A673 (cell line): ENCODE measurements around the gene ANKHD1. TPM values are rescaled to one million over a fixed set of nuclear protein-coding genes. Genes with fewer than 3 reads are reported as not detected.

Experiments
- BruUV-seq: library from RNA; stranded (reverse); fragments of 400-500 nt; replicated peaks from 2 replicates; lab custom pipeline; 2021; lab: Mats Ljungman, UMichigan
- CTCF ChIA-PET: fragments of 300-600 bp; sonication (Branson Sonifier 250); formaldehyde crosslinking; loops from one replicate; lab custom pipeline; 2022; ENCODE audit warnings: antibody characterized with exemption; lab: Charles Lee
- POLR2A ChIA-PET: fragments of 300-600 bp; sonication (Branson Sonifier 250); formaldehyde crosslinking; loops from one replicate; lab custom pipeline; 2022; ENCODE audit warnings: antibody characterized with exemption; ENCODE audit not compliant: low non-redundant PET; lab: Charles Lee
- DNase-seq: peaks from one replicate; pipeline ENCODE4 v3.0.0-alpha.2; 2015; ENCODE audit warnings: low spot score
- H3K27ac ChIP-seq: fragments of 200-600 bp; sonication (generic); 2 replicates; pipeline ENCODE4 v1.5.1; 2016; ENCODE audit warnings: mixed run types, low read depth, mild to moderate bottlenecking, mixed read lengths, antibody characterized with exemption, low read length; ENCODE audit not compliant: poor library complexity, severe bottlenecking
- H3K27me3 ChIP-seq: fragments of 200-600 bp; sonication (generic); replicated peaks from 2 replicates; pipeline ENCODE4 v1.6.1; 2017; ENCODE audit warnings: mixed run types, low read depth, mild to moderate bottlenecking, mixed read lengths, antibody characterized with exemption, low read length; ENCODE audit not compliant: insufficient read depth, poor library complexity
- H3K36me3 ChIP-seq: fragments of 200-600 bp; sonication (generic); 2 replicates; pipeline ENCODE4 v1.6.1; 2016; ENCODE audit warnings: mixed run types, mild to moderate bottlenecking, mixed read lengths, antibody characterized with exemption, low read length; ENCODE audit not compliant: insufficient read depth, poor library complexity, severe bottlenecking
- H3K4me1 ChIP-seq: fragments of 200-600 bp; sonication (generic); 2 replicates; pipeline ENCODE4 v1.6.1; 2017; ENCODE audit warnings: mixed run types, mild to moderate bottlenecking, mixed read lengths, antibody characterized with exemption, low read length; ENCODE audit not compliant: insufficient read depth, poor library complexity, severe bottlenecking
- H3K4me3 ChIP-seq: fragments of 200-600 bp; sonication (generic); 2 replicates; pipeline ENCODE4 v1.5.1; 2016; ENCODE audit warnings: low read depth, mixed run types, mild to moderate bottlenecking, mixed read lengths, low read length; ENCODE audit not compliant: poor library complexity, severe bottlenecking
- H3K9me3 ChIP-seq: fragments of 200-600 bp; sonication (generic); 2 replicates; pipeline ENCODE4 v1.6.1; 2016; ENCODE audit warnings: mixed run types, low read depth, mild to moderate bottlenecking, mixed read lengths, antibody characterized with exemption, low read length; ENCODE audit not compliant: poor library complexity, severe bottlenecking
- CTCF ChIP-seq: fragments of 300-800, 200-600 bp; sonication (generic); conservative IDR thresholded peaks from 2 replicates; pipeline ENCODE4 v1.5.1; 2017; ENCODE audit warnings: low read depth, mild to moderate bottlenecking, antibody characterized with exemption, low read length, moderate library complexity, mixed read lengths
- EZH2 ChIP-seq: fragments of 200-600 bp; sonication (generic); IDR thresholded peaks from 2 replicates; pipeline ENCODE4 v1.6.1; 2017; ENCODE audit warnings: borderline replicate concordance, low read depth, mild to moderate bottlenecking, mixed read lengths, antibody characterized with exemption, low read length; ENCODE audit not compliant: poor library complexity, severe bottlenecking
- intact Hi-C: fragments of 100-400 bp; cut with micrococcal nuclease; formaldehyde crosslinking; loops from one replicate; pipeline ENCODE4 v1.10.0; 2022; ENCODE audit not compliant: unreplicated experiment
- total RNA-seq: library from RNA; stranded (reverse); gene quantifications from 2 replicates; pipeline ENCODE4 v1.2.3, GENCODE V29; 2021

Gene ANKHD1
- total RNA-seq, 1 experiment from 2014 or later, result 169 TPM

- Histone ChIP-seq H3K4me1 (peaks cover 14% of the 10 kb centered on the region), H3K9me3 (no peaks in the 10 kb centered on the region), H3K27me3 (no peaks in the 10 kb centered on the region), H3K36me3 (peaks cover 24% of the 10 kb centered on the region), H3K27ac (peak overlapping the region; percentile 95), H3K4me3 (peak overlapping the region; percentile 82)
- ChIA-PET POLR2A (no interaction called here), CTCF (no interaction called here)
- intact Hi-C loops, result loop anchor here (10.0 kb wide), 1 partner anchor 159 kb away; no protein-coding TSS in a partner anchor
- no TSS peak for BruUV-seq
- DNase-seq, result no peak
- TF ChIP-seq CTCF, result no peak
- TF ChIP-seq EZH2, result no peak
Measured at GRCh38 chr5:140555747-140556312, 154.2 kb downstream of the ANKHD1 start.

DNA sequence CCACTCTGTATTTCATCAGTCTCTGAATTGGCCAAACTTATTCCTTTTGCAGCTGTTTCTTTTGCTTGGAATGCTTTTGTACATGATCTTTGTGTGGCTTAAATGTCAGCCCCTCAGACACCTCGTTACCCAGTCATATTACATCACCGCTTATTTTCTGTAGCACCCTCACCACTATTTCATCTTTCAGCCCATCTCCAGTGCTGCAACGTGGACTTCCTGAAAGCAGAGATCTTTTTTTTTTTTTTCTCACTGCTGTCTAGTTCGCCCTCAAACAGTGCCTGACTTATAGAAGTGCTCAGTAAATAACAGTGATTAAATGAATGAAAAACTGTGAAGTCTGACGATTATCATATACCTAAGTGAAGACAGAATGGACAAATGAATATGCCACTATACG, 154.8 kb downstream of the ANKHD1 start:
- H3K4me1 ChIP-seq, result peaks cover 14% of the 10 kb centered on the region
- CTCF ChIA-PET, result no interaction called here
- no peaks in the 10 kb centered on the region for H3K9me3 ChIP-seq
- H3K36me3 ChIP-seq, result peaks cover 18% of the 10 kb centered on the region
- no peak for TF ChIP-seq EZH2
- no peak for TF ChIP-seq CTCF
- intact Hi-C loops, result loop anchor here (10.0 kb wide), 1 partner anchor 158 kb away; no protein-coding TSS in a partner anchor
- no peak for DNase-seq
- H3K27ac ChIP-seq, result peak overlapping the region; percentile 95
- no peaks in the 10 kb centered on the region for H3K27me3 ChIP-seq
- H3K4me3 ChIP-seq, result peak overlapping the region; percentile 82
- BruUV-seq, result no TSS peak
- POLR2A ChIA-PET, result no interaction called here

- no TSS peak for BruUV-seq
- DNase-seq, result peak; percentile 94
- Histone ChIP-seq H3K27ac (peak within 1 kb of the TSS; percentile 95), H3K27me3 (no peaks in the 10 kb centered on the region), H3K4me3 (peak within 1 kb of the TSS; percentile 82), H3K36me3 (peaks cover 11% of the 10 kb centered on the region), H3K9me3 (no peaks in the 10 kb centered on the region), H3K4me1 (peaks cover 14% of the 10 kb centered on the region)
- ChIA-PET POLR2A (interaction anchor here (1.0 to 1.3 kb wide), 2 partner anchors 9 to 10 kb away, joined by 5 read pairs; no protein-coding TSS in a partner anchor), CTCF (no interaction called here)
- intact Hi-C loops, result loop anchor here (10.0 kb wide), 1 partner anchor 158 kb away; no protein-coding TSS in a partner anchor
- TF ChIP-seq CTCF (0 out of 2 replicates have a peak, but pooled peaks have one; percentile 10), EZH2 (no peak)
Measured at GRCh38 chr5:140557136-140557805, 155.6 kb downstream of the ANKHD1 start, which contains the start of gene SRA1. SRA1 (minus strand) TSS chr5:140557473; CDS start chr5:140557452, 21 bp downstream.
